NCI-H2107 treated with DMSO at 0.1 percent for 48 hours (cell line): ENCODE data around the gene BCO2.

Experiments
- DNase-seq: peaks from one replicate; lab custom pipeline; 2025; ENCODE audit not compliant: unreplicated experiment; lab: John Stamatoyannopoulos, UW

Gene BCO2

GRCh38 chr11:112247201-112247600 is 71.9 kb downstream of the BCO2 start:
- no peak for DNase-seq

- DNase-seq = no peak
Observed at GRCh38 chr11:112248201-112248600, 72.9 kb downstream of the BCO2 start.

- no peak for DNase-seq
Observed at GRCh38 chr11:112249871-112250610, 74.7 kb downstream of the BCO2 start.

GRCh38 chr11:112253605-112254242 is 78.4 kb downstream of the BCO2 start:
- DNase-seq = no peak

- peak; percentile 45 for DNase-seq
Observed at GRCh38 chr11:112255067-112255720, 79.9 kb downstream of the BCO2 start.

- DNase-seq = no peak
Observed at GRCh38 chr11:112260490-112260889, 85.2 kb downstream of the BCO2 start, which contains the start of gene PLET1. PLET1 (minus strand) TSS chr11:112260860; CDS start chr11:112260589, 271 bp downstream.

- no peak for DNase-seq
Observed at GRCh38 chr11:112265659-112266409, 90.5 kb downstream of the BCO2 start.

GRCh38 chr11:112266410-112266778 is 91.1 kb downstream of the BCO2 start:
- DNase-seq = no peak

- DNase-seq = no peak
Observed at GRCh38 chr11:112267188-112267591, 91.9 kb downstream of the BCO2 start.

- DNase-seq = no peak
Observed at GRCh38 chr11:112268406-112268805, 93.1 kb downstream of the BCO2 start.
